A673 (cell line): ENCODE results near the gene CDC25C. TPM values are rescaled to one million over a fixed set of nuclear protein-coding genes. Genes with fewer than 3 reads are reported as not detected.

ENCODE experiments used
- BruUV-seq: library from RNA; stranded (reverse); fragments of 400-500 nt; replicated peaks from 2 replicates; lab custom pipeline; 2021; lab: Mats Ljungman, UMichigan
- CTCF ChIA-PET: fragments of 300-600 bp; sonication (Branson Sonifier 250); formaldehyde crosslinking; loops from one replicate; lab custom pipeline; 2022; ENCODE audit warnings: antibody characterized with exemption; lab: Charles Lee
- POLR2A ChIA-PET: fragments of 300-600 bp; sonication (Branson Sonifier 250); formaldehyde crosslinking; loops from one replicate; lab custom pipeline; 2022; ENCODE audit warnings: antibody characterized with exemption; ENCODE audit not compliant: low non-redundant PET; lab: Charles Lee
- DNase-seq: peaks from one replicate; pipeline ENCODE4 v3.0.0-alpha.2; 2015; ENCODE audit warnings: low spot score
- H3K27ac ChIP-seq: fragments of 200-600 bp; sonication (generic); 2 replicates; pipeline ENCODE4 v1.5.1; 2016; ENCODE audit warnings: mixed run types, low read depth, mild to moderate bottlenecking, mixed read lengths, antibody characterized with exemption, low read length; ENCODE audit not compliant: poor library complexity, severe bottlenecking
- H3K27me3 ChIP-seq: fragments of 200-600 bp; sonication (generic); replicated peaks from 2 replicates; pipeline ENCODE4 v1.6.1; 2017; ENCODE audit warnings: mixed run types, low read depth, mild to moderate bottlenecking, mixed read lengths, antibody characterized with exemption, low read length; ENCODE audit not compliant: insufficient read depth, poor library complexity
- H3K36me3 ChIP-seq: fragments of 200-600 bp; sonication (generic); 2 replicates; pipeline ENCODE4 v1.6.1; 2016; ENCODE audit warnings: mixed run types, mild to moderate bottlenecking, mixed read lengths, antibody characterized with exemption, low read length; ENCODE audit not compliant: insufficient read depth, poor library complexity, severe bottlenecking
- H3K4me1 ChIP-seq: fragments of 200-600 bp; sonication (generic); 2 replicates; pipeline ENCODE4 v1.6.1; 2017; ENCODE audit warnings: mixed run types, mild to moderate bottlenecking, mixed read lengths, antibody characterized with exemption, low read length; ENCODE audit not compliant: insufficient read depth, poor library complexity, severe bottlenecking
- H3K4me3 ChIP-seq: fragments of 200-600 bp; sonication (generic); 2 replicates; pipeline ENCODE4 v1.5.1; 2016; ENCODE audit warnings: low read depth, mixed run types, mild to moderate bottlenecking, mixed read lengths, low read length; ENCODE audit not compliant: poor library complexity, severe bottlenecking
- H3K9me3 ChIP-seq: fragments of 200-600 bp; sonication (generic); 2 replicates; pipeline ENCODE4 v1.6.1; 2016; ENCODE audit warnings: mixed run types, low read depth, mild to moderate bottlenecking, mixed read lengths, antibody characterized with exemption, low read length; ENCODE audit not compliant: poor library complexity, severe bottlenecking
- CTCF ChIP-seq: fragments of 300-800, 200-600 bp; sonication (generic); conservative IDR thresholded peaks from 2 replicates; pipeline ENCODE4 v1.5.1; 2017; ENCODE audit warnings: low read depth, mild to moderate bottlenecking, antibody characterized with exemption, low read length, moderate library complexity, mixed read lengths
- EZH2 ChIP-seq: fragments of 200-600 bp; sonication (generic); IDR thresholded peaks from 2 replicates; pipeline ENCODE4 v1.6.1; 2017; ENCODE audit warnings: borderline replicate concordance, low read depth, mild to moderate bottlenecking, mixed read lengths, antibody characterized with exemption, low read length; ENCODE audit not compliant: poor library complexity, severe bottlenecking
- intact Hi-C: fragments of 100-400 bp; cut with micrococcal nuclease; formaldehyde crosslinking; loops from one replicate; pipeline ENCODE4 v1.10.0; 2022; ENCODE audit not compliant: unreplicated experiment
- total RNA-seq: library from RNA; stranded (reverse); gene quantifications from 2 replicates; pipeline ENCODE4 v1.2.3, GENCODE V29; 2021

The CDC25C gene
- total RNA-seq, 1 experiment from 2014 or later = 22.3 TPM

- intact Hi-C loops = no loop called here
- DNase-seq = no peak
- CTCF ChIA-PET = no interaction called here
- Histone ChIP-seq H3K4me3 (no peak overlapping the region), H3K9me3 (no peaks in the 10 kb centered on the region), H3K4me1 (peaks cover under 1% of the 10 kb centered on the region), H3K27me3 (no peaks in the 10 kb centered on the region), H3K36me3 (peaks cover 67% of the 10 kb centered on the region), H3K27ac (no peak overlapping the region)
- no TSS peak for BruUV-seq
- POLR2A ChIA-PET = no interaction called here
- no peak for TF ChIP-seq CTCF
- no peak for TF ChIP-seq EZH2
Observed at GRCh38 chr5:138344887-138345622, 13.5 kb upstream of the CDC25C start.

- intact Hi-C loops = no loop called here
- no peak for DNase-seq
- H3K27ac ChIP-seq = peak overlapping the region; percentile 100
- no TSS peak for BruUV-seq
- ChIA-PET CTCF (interaction anchor here (2.0 kb wide), 1 partner anchor 13 kb away, joined by 8 read pairs; the partner anchor contains the start of gene KDM3B), POLR2A (interaction anchor here (0.6 to 1.2 kb wide), 2 partner anchors 12 to 128 kb away, joined by 4 to 10 read pairs; partner anchors contain the start of gene KDM3B)
- TF ChIP-seq CTCF (no peak), EZH2 (no peak)
- no peaks in the 10 kb centered on the region for H3K27me3 ChIP-seq
- H3K9me3 ChIP-seq = no peaks in the 10 kb centered on the region
- no peak overlapping the region for H3K4me3 ChIP-seq
- H3K4me1 ChIP-seq = peaks cover 6% of the 10 kb centered on the region
- peaks cover 34% of the 10 kb centered on the region for H3K36me3 ChIP-seq
Observed at GRCh38 chr5:138340008-138340407, 8.4 kb upstream of the CDC25C start.

- ChIA-PET CTCF (interaction anchor here (2.0 kb wide), 1 partner anchor 13 kb away, joined by 8 read pairs; the partner anchor contains the start of gene KDM3B), POLR2A (interaction anchor here (0.6 to 1.2 kb wide), 3 partner anchors 13 to 951 kb away, joined by 3 to 10 read pairs (median 4); partner anchors contain the start of gene KDM3B)
- BruUV-seq = no TSS peak
- H3K36me3 ChIP-seq = peaks cover 28% of the 10 kb centered on the region
- peak overlapping the region; percentile 100 for H3K27ac ChIP-seq
- no peak for TF ChIP-seq CTCF
- no peak for TF ChIP-seq EZH2
- peaks cover 6% of the 10 kb centered on the region for H3K4me1 ChIP-seq
- H3K27me3 ChIP-seq = no peaks in the 10 kb centered on the region
- peak overlapping the region; percentile 76 for H3K4me3 ChIP-seq
- H3K9me3 ChIP-seq = no peaks in the 10 kb centered on the region
- intact Hi-C loops = no loop called here
- DNase-seq = no peak
Observed at GRCh38 chr5:138339464-138339863, 7.9 kb upstream of the CDC25C start.
